ENCODE results near the gene MYCBPAP. TPM values are rescaled to one million over a fixed set of nuclear protein-coding genes. Genes with fewer than 3 reads are reported as not detected.

MYCBPAP gene
- total RNA-seq, 2 experiments from 2014 or later, result 8.1 to 8.5 TPM

- H3K36me3 Mint-ChIP-seq, result no peaks in the 10 kb centered on the region
- POLR2A ChIA-PET, result no interaction called here
- intact Hi-C loops (cut with micrococcal nuclease), result no loop called here
- CTCF ChIA-PET, result interaction anchor here (0.6 kb wide), 1 partner anchor 167 kb away, joined by 3 read pairs; no protein-coding TSS in a partner anchor
- DNase-seq, result no peak
- peaks cover 18% of the 10 kb centered on the region for H3K27me3 Mint-ChIP-seq
- H3K9me3 Mint-ChIP-seq, result no peaks in the 10 kb centered on the region
- no peak overlapping the region for H3K4me3 Mint-ChIP-seq
- H3K27ac Mint-ChIP-seq, result no peak overlapping the region
- peaks cover 28% of the 10 kb centered on the region for H3K4me1 Mint-ChIP-seq (ENCODE audit: low read depth)
Measured at GRCh38 chr17:50537721-50538548, 29.7 kb downstream of the MYCBPAP start.

- Mint-ChIP-seq H3K27me3 (peaks cover 10% of the 10 kb centered on the region), H3K9me3 (no peaks in the 10 kb centered on the region), H3K4me1 (ENCODE audit: low read depth) (peaks cover 19% of the 10 kb centered on the region), H3K4me3 (no peak overlapping the region), H3K27ac (no peak overlapping the region), H3K36me3 (no peaks in the 10 kb centered on the region)
- ChIA-PET CTCF (no interaction called here), POLR2A (no interaction called here)
- intact Hi-C loops (cut with micrococcal nuclease), result no loop called here
- DNase-seq, result no peak
Measured at GRCh38 chr17:50538549-50539410, 30.5 kb downstream of the MYCBPAP start.

- Mint-ChIP-seq H3K4me3 (no peak overlapping the region), H3K27ac (no peak overlapping the region), H3K36me3 (no peaks in the 10 kb centered on the region), H3K27me3 (peaks cover 7% of the 10 kb centered on the region), H3K9me3 (no peaks in the 10 kb centered on the region), H3K4me1 (ENCODE audit: low read depth) (peaks cover 12% of the 10 kb centered on the region)
- ChIA-PET POLR2A (no interaction called here), CTCF (no interaction called here)
- no peak for DNase-seq
- intact Hi-C loops (cut with micrococcal nuclease), result loop anchor here (5.0 to 10.0 kb wide), 2 partner anchors 167 to 415 kb away; partner anchors contain the start of gene ANKRD40
Measured at GRCh38 chr17:50539762-50540559, 31.7 kb downstream of the MYCBPAP start.

- POLR2A ChIA-PET, result interaction anchor here (1.0 to 1.8 kb wide), 2 partner anchors 30 to 326 kb away, joined by 3 to 5 read pairs; no protein-coding TSS in a partner anchor
- Mint-ChIP-seq H3K9me3 (no peaks in the 10 kb centered on the region), H3K36me3 (no peaks in the 10 kb centered on the region), H3K27me3 (peaks cover 6% of the 10 kb centered on the region), H3K27ac (no peak overlapping the region), H3K4me3 (peak overlapping the region; percentile 75), H3K4me1 (ENCODE audit: low read depth) (peaks cover 12% of the 10 kb centered on the region)
- DNase-seq, result no peak
- intact Hi-C loops (cut with micrococcal nuclease), result loop anchor here (5.0 to 10.0 kb wide), 2 partner anchors 167 to 414 kb away; partner anchors contain the start of gene ANKRD40
- CTCF ChIA-PET, result interaction anchor here (1.1 to 1.8 kb wide), 5 partner anchors 15 to 88 kb away, joined by 3 to 6 read pairs (median 5); partner anchors contain the start of genes CACNA1G and RSAD1
Measured at GRCh38 chr17:50540560-50541401, 32.5 kb downstream of the MYCBPAP start.

GRCh38 chr17:50541402-50541715, 33.1 kb downstream of the MYCBPAP start:
- Mint-ChIP-seq H3K27me3 (peaks cover 6% of the 10 kb centered on the region), H3K36me3 (no peaks in the 10 kb centered on the region), H3K4me3 (peak overlapping the region; percentile 75), H3K4me1 (ENCODE audit: low read depth) (peaks cover 12% of the 10 kb centered on the region), H3K9me3 (no peaks in the 10 kb centered on the region), H3K27ac (no peak overlapping the region)
- ChIA-PET CTCF (interaction anchor here (0.9 to 1.8 kb wide), 9 partner anchors 15 to 87 kb away, joined by 3 to 8 read pairs (median 4); partner anchors contain the start of genes CACNA1G and RSAD1), POLR2A (interaction anchor here (1.0 to 1.8 kb wide), 2 partner anchors 30 to 325 kb away, joined by 3 to 5 read pairs; no protein-coding TSS in a partner anchor)
- intact Hi-C loops (cut with micrococcal nuclease), result loop anchor here (5.0 to 10.0 kb wide), 2 partner anchors 166 to 413 kb away; partner anchors contain the start of gene ANKRD40
- DNase-seq, result no peak

GRCh38 chr17:50541716-50542688, 33.8 kb downstream of the MYCBPAP start:
- no peaks in the 10 kb centered on the region for H3K9me3 Mint-ChIP-seq
- peaks cover 6% of the 10 kb centered on the region for H3K27me3 Mint-ChIP-seq
- no peaks in the 10 kb centered on the region for H3K36me3 Mint-ChIP-seq
- CTCF ChIA-PET, result interaction anchor here (0.6 to 1.8 kb wide), 14 partner anchors 8 to 198 kb away, joined by 3 to 8 read pairs (median 3); partner anchors contain the start of genes CACNA1G and RSAD1
- peaks cover 16% of the 10 kb centered on the region for H3K4me1 Mint-ChIP-seq (ENCODE audit: low read depth)
- POLR2A ChIA-PET, result interaction anchor here (1.0 to 1.8 kb wide), 3 partner anchors 31 to 325 kb away, joined by 3 to 5 read pairs (median 3); no protein-coding TSS in a partner anchor
- peak overlapping the region; percentile 75 for H3K4me3 Mint-ChIP-seq
- intact Hi-C loops (cut with micrococcal nuclease), result loop anchor here (1.0 to 10.0 kb wide), 5 partner anchors 31 to 413 kb away; partner anchors contain the start of genes ACSF2 and ANKRD40
- peak; percentile 89 for DNase-seq
- no peak overlapping the region for H3K27ac Mint-ChIP-seq

GRCh38 chr17:50542795-50543774, 34.8 kb downstream of the MYCBPAP start:
- ChIA-PET POLR2A (interaction anchor here (1.3 to 1.8 kb wide), 2 partner anchors 55 to 324 kb away, joined by 3 to 5 read pairs; no protein-coding TSS in a partner anchor), CTCF (interaction anchor here (0.6 to 2.0 kb wide), 9 partner anchors 9 to 197 kb away, joined by 3 to 8 read pairs (median 3); no protein-coding TSS in a partner anchor)
- intact Hi-C loops (cut with micrococcal nuclease), result loop anchor here (1.0 to 10.0 kb wide), 5 partner anchors 32 to 412 kb away; partner anchors contain the start of genes ACSF2 and ANKRD40
- no peaks in the 10 kb centered on the region for H3K36me3 Mint-ChIP-seq
- peak overlapping the region; percentile 75 for H3K4me3 Mint-ChIP-seq
- no peak overlapping the region for H3K27ac Mint-ChIP-seq
- no peaks in the 10 kb centered on the region for H3K9me3 Mint-ChIP-seq
- no peak for DNase-seq
- H3K27me3 Mint-ChIP-seq, result peaks cover 6% of the 10 kb centered on the region
- H3K4me1 Mint-ChIP-seq (ENCODE audit: low read depth), result peaks cover 16% of the 10 kb centered on the region

- no peaks in the 10 kb centered on the region for H3K36me3 Mint-ChIP-seq
- no peak for DNase-seq
- no peak overlapping the region for H3K27ac Mint-ChIP-seq
- H3K27me3 Mint-ChIP-seq, result peaks cover 6% of the 10 kb centered on the region
- H3K4me1 Mint-ChIP-seq (ENCODE audit: low read depth), result peaks cover 16% of the 10 kb centered on the region
- ChIA-PET POLR2A (no interaction called here), CTCF (interaction anchor here (0.6 to 2.0 kb wide), 5 partner anchors 33 to 297 kb away, joined by 3 to 6 read pairs (median 3); no protein-coding TSS in a partner anchor)
- no peak overlapping the region for H3K4me3 Mint-ChIP-seq
- intact Hi-C loops (cut with micrococcal nuclease), result loop anchor here (5.0 to 10.0 kb wide), 2 partner anchors 163 to 410 kb away; partner anchors contain the start of gene ANKRD40
- H3K9me3 Mint-ChIP-seq, result no peaks in the 10 kb centered on the region
Measured at GRCh38 chr17:50544516-50544915, 36.3 kb downstream of the MYCBPAP start.

GRCh38 chr17:50545311-50545710, 37.1 kb downstream of the MYCBPAP start:
- no peak overlapping the region for H3K4me3 Mint-ChIP-seq

More at GRCh38 chr17:50545311-50545710, 37.1 kb downstream of the MYCBPAP start:
- ChIA-PET POLR2A (no interaction called here), CTCF (interaction anchor here (0.6 to 1.2 kb wide), 3 partner anchors 44 to 296 kb away, joined by 3 read pairs; no protein-coding TSS in a partner anchor)
- intact Hi-C loops (cut with micrococcal nuclease), result loop anchor here (5.0 to 10.0 kb wide), 3 partner anchors 67 to 409 kb away; no protein-coding TSS in a partner anchor
- Mint-ChIP-seq H3K4me1 (ENCODE audit: low read depth) (peaks cover 16% of the 10 kb centered on the region), H3K36me3 (no peaks in the 10 kb centered on the region), H3K27ac (no peak overlapping the region), H3K27me3 (peaks cover 6% of the 10 kb centered on the region), H3K9me3 (no peaks in the 10 kb centered on the region)
- DNase-seq, result no peak
